GDM1 (cell line): ENCODE data around the gene CACNA1H.
A peak's percentile ranks its signal among the peaks of the same experiment; 100 is the strongest.
"Not testable (repeated sequence)": the region's sequence is repeated elsewhere in the genome, so short reads cannot be mapped to it uniquely, and the experiment has no call there.

Experiments
- DNase-seq: peaks from one replicate; lab custom pipeline; 2025; lab: John Stamatoyannopoulos, UW

Gene CACNA1H

DNA sequence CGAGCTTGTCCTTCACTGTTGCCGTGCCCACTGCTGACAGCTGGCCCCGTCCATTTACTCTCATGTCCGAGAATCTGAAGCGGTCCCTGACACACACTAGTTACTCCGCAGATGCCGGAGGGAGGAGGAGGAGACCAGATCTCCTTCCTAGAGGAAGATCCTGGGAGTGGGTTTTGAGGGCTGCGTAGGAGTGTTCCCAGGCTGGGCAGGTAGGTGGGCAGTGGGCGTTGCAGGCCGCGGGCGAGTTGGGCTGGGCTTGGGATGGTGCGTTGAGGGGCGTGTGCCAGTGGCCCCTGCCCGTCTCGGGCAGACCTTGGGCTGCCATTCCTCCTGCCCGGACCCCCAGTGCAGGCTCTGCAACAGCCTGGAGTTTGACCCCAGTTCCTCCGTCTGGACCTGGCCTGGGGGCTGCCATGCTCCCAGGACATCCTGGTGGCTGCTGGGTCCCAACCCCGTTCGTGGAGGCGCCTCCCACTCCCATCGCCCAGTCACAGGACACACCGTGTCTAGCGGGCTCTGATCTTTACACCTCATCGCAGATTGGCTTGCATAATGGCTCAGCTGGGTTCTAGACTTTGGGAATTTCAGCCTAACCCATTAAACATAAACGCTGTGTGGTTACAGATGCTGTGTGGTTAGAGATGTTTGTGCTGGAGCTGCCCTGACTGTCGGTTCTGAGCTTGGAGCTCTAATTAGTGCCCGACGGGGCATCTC is 22.8 kb downstream of the CACNA1H start:
- DNase-seq = no peak

DNA sequence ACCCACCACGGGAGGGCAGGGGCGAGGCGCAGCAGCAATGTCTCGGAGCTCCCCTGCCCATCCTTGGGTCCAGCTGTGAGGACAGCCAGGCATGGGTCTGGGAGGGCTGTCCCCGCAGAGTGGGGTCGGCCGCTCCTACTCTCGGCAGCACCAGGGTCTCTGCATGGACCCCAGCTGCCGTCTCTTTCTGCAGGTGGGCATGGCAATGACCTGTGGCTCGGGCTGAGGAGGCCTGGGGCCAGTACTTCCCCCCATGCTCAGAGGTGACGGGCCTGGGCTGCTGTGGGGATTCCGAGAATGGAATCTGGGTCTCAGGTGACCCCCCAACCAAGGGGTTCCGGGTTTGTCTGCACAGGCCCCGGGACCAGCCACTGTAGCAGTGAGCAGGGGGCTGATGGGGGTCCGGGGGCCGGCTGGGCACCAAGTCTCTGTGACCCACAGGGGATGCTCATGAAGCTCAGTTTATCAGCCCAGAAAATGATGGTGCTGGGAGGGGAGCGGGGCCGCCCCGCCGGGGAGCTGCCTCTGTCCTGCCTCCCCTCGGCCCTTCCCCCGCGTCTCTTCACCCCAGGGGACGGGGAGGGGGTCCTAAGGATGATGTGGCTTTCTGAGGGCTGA is 23.5 kb downstream of the CACNA1H start:
- DNase-seq = no peak

DNA sequence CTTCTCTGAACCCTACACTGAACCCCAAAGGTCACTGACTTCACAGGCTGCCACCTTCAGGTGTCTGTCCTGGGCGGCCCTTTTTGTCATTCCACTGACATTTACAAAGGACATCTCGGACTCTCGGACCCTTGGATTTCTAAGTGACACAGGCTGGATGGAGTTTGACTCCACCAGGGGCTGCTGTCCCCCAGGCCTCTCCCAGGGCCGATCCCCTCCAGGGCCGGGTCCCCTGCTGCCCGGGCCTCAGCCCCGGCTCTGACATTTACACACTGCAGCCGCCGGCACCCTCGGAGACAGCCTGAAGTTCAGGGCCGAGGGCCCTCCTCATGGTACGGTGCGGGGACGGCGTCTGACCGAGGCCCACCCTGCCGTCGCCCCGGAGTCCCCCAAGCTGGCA is 24.1 kb downstream of the CACNA1H start:
- no peak for DNase-seq

DNA sequence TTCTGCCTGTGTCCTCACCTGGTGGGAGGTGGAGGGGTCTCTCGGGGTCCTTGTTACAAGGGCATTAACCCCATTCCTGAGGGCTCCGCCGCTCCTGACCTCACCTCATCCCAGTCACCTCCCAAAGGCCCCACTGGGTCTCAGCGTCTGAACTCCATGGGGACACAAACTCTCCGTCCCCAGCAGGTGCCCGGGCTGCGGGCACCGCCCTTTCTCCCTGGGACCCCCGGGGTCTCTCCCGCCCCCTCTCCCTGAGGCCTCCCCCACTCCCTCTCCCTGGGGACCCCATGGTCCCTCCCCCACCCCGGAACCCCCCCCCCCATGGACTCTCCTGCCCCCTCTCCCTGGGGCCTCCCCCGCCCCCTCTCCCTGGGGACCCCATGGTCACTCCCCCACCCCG is 24.8 kb downstream of the CACNA1H start:
- no peak for DNase-seq

DNA sequence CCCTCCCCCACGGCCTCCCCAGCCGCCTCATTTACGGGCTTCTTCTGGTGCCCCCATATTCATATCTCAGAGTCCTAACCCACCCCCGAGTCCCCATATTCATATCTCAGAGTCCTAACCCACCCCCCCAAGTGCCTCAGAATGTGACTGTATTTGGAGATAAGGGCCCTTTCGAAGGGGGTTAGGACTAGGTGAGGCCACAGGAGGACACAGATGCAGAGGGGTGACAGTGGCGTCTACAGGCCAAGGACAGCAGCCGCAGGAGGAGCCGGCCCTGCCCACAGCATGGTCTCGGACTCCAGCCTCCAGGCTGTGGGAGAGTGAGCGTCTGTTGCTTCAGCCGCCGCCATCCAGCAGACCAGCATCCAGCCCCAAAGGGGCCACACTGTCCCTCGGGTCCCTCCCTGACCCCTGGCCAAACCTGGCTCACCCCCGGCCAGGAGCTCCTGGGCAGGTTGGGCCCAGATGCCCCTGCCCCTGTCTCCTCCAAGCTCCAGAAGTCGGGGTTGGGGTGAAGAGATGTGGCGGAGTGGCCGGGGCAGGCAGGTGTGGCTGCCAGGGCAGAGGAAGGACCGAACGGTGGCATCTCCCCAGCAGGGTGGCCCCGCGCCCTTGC is 25.5 kb downstream of the CACNA1H start:
- DNase-seq = no peak

DNA sequence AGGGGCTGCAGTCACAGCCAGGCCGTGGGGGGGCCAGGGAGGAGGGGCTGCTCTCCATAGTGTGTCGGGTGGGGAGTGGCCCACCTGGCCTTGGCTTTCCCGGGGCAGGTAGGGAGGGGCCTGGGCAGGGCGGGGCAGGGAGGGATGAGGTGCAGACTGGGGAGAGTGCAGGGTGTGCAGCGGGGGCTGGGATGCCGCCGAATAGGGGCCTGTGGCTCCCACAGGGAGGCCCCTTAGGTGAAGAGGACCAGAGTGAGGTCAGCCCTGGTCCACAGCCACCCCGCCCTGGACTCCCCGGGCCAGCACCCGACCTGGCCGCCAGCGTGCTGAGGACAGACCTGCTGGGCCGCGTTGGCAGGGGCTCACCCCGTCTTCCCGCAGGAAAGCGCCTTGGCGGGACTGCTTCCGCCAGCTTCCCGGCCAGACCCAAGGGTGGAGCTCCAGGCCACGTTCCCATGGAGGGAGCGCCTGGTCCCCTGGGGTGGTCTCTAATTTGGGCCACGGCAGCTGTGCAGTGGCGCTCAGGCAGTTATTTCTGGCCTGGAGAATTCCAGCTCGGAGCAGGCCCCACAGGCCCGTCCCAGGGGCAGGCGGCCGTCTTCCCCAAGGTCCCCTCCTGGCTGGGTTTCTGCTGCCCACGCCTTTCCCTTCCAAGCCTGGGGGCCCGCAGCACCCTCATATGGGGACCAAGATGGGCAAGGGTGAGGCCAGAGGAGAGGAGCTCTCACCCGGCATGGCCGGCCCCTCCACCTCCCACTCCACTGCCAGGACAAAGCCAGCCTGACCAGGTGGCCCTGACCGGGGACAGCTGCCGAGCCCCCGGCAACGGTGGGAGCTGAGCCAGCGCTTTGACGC is 27.9 kb downstream of the CACNA1H start:
- DNase-seq = no peak

DNA sequence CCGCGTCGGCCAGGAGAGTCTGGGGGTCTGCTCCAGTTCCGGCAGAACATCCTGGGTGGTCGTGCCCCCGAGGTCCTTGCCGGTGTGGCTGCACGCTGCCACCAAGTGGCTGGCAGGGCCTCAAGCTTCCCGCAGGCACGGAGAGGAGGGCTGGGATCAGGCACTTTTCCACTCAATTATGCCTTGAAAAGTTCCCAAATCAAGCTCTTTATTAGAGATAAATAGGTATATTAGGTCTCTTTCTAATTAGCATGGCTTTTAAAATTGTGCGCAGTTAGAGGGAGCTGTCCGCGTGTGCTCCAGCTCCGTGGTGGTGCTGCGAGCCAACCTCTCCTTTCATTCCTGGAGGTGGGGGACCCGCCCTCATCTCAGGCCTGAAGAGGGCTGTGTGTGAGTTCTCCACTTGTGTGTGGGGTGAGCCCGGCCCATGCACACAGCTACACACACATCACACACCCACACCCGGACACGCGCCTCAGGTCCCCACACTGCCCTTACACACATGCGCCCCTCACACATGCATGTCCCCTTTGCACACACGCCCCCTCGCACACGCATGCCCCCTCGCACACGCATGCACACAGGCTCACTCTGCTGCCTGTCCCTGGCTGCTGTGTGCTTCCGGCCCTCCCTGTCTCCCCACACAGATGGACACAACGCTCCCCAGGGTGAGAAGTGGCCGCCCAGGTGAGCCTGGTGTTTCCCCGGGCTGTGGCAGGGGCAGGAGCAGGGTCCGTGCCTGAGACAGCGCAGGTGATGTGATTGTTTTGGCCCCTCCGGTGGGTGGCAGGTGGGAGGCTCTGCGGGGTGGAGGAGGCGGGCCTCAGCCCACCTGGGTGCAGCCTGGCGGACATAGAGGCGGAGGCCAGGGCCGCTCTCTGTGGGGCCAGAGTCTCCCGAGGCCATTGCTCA is 28.8 kb downstream of the CACNA1H start:
- DNase-seq = no peak

DNA sequence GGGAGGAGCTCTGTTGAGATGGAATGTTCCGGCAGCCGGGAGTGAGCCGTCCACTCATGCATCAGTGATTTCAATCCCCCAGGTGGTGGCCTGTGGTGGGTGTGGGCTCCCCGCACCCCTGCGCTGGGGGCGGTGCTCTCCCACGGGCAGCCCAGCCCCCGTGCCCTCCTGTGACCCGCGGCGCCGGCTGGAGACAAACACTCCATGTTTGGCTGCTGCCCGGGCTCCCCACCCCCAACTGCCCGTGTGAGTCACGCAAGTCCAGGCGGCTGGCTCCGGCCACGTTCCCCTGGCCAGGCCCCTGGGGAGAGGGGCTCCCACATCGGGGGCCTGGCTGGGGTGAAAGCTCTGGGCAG is 29.4 kb downstream of the CACNA1H start:
- no peak for DNase-seq

DNA sequence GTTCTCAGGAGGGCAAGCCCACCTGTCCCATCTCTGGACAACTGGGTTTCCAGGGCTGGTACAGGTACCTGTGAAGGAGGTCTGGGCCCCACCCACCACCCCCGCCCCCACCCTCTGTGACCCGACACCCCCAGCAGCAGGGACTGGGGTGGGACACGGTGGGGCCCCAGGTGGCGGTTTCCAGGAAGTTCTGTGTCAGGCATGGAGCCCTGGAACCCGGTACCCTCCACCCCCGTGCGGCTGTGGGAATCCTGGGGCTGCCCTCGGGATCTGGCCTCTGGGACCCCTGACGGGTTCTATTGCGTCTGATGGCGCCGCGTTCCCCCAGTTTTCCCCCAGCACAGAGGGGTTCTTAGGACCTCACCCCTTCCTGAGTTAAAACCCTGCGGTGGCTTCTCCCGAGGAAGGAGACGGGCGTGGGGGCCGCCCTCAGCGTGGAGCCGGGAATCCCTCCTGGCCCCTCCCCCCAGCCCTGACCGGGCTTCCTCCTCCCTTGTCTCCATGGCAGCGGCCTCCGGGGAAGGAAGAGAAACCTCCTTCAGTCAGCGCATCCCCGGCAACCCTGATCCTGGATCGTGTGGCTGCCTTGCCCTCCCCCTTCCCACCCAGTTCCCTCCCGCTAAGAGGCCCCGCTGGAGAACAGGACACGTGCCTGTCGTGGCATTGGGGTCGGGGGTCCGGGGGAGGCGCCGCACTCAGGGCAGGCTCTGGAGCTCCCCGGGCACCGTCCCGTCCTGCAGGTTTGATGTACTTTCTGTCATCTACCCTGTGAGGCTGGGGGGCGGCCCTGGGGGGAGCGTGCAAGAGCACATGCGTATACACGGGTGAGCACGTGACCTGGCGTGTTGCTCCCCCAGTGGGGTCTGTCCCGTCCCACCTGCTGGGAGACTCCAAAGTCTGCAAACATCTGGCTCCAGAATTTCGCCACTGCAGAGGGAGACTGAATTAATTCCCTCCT is 30.3 kb downstream of the CACNA1H start:
- DNase-seq = no peak

DNA sequence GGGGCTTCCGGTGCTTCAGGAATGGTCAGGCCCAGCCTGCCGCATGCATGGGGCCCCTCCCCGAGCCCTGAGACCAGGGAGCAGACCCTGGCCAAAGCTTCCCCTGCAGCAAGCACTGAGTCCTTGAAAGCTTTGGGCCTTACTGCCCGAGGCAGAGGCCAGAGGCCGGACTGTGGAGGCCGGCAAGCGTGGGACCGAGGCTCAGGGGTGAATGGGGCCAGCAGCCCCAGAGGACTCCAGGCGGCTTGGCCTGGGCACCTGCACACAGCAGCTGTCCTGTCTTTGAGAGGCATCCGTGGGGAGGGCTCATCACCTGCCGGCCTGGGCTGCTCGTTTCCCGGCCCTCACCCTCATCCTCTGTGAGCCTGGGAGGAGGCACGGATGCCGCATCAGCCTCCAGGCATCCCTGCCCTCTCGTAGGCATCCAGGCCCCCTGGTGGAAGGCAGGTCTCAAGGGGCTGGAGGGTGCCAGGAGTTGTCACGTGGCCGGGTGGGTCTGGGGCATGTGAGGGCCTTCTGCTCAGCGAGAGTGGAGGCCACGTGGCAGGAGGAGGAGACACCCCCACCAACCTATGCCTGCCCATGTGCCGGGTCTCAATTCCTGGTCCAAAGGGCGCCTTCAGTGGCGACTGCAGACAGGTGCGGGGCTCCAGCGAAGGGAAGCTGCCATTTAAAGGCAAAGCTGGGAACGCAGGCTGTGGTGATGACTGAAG is 31.4 kb downstream of the CACNA1H start:
- DNase-seq = no peak

DNA sequence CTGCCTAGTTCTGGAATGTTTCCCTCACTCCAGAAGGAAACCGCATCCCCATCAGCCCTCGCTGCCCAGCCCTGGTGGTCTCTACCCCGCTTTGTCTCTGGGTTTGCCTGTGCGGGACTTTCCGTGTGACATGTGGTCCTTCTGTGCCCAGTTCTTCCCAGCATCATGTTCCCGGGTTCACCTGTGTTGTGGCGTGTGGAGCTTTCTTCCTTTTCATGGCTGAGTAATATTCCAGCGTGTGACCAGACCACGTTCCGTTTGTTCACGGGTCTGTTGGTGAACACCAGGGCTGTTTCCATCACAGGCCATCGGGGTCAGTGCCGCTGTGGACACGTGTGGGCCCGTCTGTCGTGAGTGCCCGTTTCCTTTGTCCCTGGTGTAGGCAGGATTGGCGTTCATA is 32.1 kb downstream of the CACNA1H start:
- no peak for DNase-seq

DNA sequence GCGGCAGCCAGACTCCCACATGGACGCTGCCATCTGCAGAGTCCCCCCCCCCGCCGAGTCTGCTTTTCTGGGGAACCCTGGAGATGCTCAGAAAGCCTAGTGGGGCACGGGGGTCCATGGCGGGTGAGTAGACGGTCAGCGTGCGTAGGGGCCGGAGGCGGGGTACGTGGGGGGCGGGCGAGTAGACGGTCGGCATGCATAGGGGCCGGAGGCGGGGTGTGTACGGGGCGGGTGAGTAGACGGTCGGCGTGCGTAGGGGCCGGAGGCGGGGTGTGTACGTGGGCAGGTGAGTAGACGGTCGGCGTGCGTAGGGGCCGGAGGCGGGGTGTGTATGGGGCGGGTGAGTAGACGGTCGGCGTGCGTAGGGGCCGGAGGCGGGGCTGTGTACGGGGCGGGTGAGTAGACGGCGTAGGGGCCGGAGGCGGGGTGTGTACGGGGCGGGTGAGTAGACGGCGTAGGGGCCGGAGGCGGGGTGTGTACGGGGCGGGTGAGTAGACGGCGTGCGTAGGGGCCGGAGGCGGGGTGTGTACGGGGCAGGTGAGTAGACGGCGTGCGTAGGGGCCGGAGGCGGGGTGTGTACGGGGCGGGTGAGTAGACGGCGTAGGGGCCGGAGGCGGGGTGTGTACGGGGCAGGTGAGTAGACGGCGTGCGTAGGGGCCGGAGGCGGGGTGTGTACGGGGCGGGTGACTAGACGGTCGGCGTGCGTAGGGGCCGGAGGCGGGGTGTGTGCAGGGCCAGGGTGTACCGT is 32.7 kb downstream of the CACNA1H start:
- DNase-seq = not testable (repeated sequence)

DNA sequence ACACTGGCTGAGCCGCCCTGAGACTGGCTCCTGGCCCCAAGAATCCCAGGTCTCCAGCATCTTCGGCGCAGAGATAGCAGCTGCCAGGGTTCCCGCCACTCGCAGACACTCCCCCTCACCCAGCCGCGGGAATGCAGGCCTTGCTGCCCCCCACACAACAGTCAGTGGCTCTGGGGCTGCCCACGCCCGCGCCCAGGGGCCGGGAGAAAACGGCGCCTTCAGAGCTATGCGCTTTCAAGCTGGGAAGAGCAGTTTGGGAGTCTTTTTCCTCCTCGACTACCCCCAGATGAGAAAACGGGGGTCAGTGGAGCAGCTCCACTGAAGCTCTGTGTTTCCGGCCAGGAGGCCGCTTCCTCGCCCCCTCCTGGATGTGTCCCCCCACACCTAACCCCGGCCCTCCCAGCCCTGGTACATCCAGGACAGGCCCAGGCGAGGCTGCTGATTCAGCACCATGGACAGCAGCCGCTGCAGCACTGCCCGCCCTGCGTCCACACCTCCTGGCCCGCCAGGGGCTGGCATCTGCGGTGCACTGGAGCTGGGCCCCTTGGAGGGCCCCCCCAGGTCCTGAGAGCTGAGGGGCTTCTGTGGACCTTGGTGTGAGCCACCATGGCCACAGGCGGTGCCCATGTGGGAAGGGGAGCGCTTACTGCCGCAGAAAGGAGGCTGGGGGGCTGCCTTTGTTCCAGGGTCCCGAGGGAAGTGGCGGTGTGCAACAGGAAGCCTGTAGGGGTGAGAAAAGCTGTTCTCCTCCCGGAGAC is 35.7 kb downstream of the CACNA1H start:
- DNase-seq = peak; percentile 20

DNA sequence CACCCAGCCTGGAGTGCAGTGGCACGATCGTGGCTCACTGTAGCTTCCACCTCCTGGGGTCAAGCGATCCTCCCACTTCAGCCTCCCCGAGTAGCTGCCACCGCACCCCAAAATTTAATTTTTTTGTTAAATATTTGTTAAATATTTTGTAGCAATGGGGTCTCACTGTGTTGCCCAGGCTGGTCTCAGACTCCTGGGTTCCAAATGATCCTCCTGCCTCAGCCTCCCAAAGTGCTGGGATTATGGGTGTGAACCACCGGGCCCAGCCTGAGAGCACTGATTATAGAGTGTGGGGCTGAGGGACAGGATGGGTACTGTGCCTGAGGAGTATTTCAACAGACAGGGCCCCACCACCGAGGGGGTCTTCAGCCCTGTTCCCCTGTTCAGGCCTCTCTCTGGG is 36.5 kb downstream of the CACNA1H start:
- no peak for DNase-seq

DNA sequence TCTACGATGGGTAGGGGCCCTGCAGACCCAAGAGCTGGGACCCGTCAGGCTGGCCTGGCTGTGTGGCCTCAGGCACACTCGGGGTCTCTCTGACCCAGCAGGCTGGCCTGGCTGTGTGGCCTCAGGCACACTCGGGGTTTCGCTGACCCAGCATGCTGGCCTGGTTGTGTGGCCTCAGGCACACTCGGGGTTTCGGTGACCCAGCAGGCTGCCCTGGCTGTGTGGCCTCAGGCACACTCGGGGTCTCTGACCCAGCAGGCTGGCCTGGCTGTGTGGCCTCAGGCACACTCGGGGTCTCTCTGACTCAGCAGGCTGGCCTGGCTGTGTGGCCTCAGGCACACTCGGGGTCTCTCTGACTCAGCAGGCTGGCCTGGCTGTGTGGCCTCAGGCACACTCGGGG is 37.9 kb downstream of the CACNA1H start:
- not testable (repeated sequence) for DNase-seq

DNA sequence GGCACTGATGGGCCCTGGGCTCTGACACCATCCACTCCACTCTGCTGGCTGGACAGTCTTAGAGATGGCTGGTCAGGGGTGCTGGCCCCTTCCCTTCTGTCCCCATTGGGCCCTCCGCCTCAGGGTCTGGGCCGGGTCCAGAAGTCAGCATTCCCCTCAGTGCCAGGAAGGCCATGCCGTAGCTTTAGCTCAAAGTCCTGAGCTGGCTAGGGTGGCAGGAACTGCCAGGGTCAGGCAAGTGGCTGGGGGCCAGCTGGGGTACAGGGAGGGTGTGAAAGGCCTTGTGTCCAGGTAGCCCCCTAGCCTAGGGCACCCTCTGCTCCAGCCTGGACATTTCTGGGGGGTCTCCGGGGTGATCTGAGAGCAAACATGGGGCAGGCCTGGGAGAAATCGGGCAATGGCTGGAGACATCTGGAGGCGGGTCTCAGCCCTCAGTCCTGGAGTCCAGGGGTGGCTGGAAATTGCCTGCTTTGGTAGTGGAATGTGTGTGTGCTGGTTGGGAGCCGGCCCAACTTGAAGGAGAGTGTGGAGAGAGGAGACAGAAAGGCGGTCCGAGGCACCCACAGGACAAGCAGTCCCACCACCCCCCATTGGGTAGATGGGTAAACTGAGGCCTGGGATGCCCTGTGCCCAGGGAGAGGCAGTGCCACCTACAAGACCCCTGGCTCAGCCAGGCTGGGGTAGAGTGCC is 39.6 kb downstream of the CACNA1H start:
- no peak for DNase-seq

DNA sequence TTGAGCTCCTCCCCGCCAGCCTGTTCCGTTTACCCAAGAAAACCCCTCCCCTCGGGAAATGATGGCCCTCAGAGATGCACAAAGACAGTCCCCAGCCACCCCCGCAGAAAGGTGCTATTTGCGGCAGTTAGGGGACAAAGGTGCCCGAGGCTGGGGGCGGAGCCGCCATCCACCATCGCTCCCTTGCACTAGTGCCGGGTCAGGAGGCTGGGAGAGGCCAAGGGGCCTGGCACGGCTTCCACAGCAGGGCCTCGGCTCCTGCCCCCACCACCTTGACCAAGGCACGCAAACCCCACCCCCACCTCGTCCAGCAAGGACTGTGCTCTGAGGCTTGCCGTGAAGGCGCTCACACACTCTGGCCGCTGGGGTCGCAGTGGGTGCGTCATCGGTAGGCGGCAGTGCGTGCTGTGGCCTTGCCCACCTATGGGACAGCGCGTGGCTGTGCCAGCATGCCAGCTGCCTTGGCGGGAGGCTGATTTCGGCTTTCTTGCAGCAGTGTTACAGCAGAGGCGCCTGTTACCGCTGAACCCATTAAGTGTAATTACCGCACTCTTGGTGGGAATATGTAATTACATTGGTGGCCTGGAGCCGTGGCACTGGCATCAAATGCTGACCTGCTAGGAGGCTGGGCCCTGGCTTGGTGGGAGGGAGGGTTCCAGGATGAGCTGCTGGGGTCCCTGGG is 40.4 kb downstream of the CACNA1H start:
- no peak for DNase-seq
